Right renal cortex interstitium (tissue), 3 donors: ENCODE results near the gene PLEK. TPM values are rescaled to one million over a fixed set of nuclear protein-coding genes. Genes with fewer than 3 reads are reported as not detected.
A peak's percentile ranks its signal among the peaks of the same experiment; 100 is the strongest.
"Not testable (repeated sequence)": the region's sequence is repeated elsewhere in the genome, so short reads cannot be mapped to it uniquely, and the experiment has no call there.

Experiments used
- DNase-seq, 3 donors: peaks; one replicate each; pipeline ENCODE4 v3.0.0-alpha.2; 2013; ENCODE audit warnings: low read depth in 3 of 3, low spot score in 2 of 3
- polyA plus RNA-seq, 3 donors: library from polyadenylated mRNA; unstranded; fragments of 120-200 nt; gene quantifications; one replicate each; pipeline ENCODE4 v1.2.1, GENCODE V29; 2013; ENCODE audit not compliant: insufficient read length in 3 of 3

The PLEK gene
- polyA plus RNA-seq, 3 donors: 6.9 to 10.0 (median 7.4) TPM

DNA sequence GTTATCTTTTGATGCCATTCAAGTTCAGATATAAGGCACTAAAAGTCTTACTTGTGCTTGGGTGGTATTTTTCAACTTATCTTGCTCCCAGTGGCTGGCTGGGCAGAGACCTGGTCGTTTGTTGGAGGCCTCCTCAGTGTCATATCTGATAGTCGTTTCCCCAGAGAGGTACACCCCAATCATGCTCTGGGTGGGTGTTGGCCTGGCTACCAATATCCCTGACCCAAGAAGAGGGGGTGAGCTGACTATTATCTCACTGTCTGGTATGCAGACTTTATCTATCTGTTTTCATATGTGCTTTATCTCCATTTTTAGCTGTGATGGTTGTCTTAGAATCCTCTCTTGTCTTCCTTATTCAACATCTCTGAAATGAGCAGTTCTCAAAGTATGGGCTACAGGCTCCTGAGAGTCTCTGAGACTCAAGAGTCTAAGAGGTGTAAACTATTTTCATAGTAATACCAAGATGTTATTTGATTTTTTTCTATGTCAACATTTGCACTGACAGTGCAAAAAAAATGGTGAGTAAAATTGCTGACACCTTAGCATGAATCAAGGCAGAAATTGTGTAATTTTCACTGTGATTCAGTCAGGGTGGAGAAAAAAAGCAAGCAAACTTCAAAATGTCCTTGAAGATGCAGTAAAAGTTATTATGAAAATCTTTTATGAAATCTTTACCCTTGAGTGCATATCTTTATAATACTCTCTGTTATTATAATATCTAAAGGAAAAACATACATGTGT, 12.3 kb upstream of the PLEK start:
- no peak for DNase-seq

DNA sequence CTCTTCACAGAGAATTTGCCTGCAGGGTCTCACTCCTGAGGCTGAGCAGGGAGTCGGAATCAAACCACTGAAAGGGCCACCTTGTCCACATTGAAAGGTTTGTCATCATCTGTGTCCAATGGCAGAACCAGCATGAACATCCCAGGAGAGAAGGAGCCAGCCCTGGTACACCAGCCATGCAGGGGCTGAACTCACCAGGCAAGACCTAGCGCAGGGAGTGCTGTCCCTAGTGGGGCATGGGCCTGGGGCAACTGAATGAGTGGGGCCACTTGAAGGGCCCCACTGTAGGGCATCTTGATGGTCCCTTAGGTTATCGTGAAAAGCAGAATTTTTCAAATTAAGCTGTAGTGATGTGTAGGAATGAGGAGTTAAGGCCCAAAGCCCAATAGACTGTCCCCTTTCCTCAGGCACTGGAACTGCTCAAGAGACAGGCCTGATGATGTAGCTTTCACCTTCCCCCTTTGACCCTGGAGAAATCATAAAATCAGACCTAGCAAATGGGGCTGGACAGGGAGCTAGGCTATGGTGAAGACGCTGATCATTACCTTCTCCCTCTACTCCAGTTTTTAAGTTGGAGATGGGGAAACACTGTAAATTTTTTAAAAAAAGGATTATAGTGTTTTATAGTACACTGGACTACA, 8.4 kb upstream of the PLEK start:
- no peak for DNase-seq

DNA sequence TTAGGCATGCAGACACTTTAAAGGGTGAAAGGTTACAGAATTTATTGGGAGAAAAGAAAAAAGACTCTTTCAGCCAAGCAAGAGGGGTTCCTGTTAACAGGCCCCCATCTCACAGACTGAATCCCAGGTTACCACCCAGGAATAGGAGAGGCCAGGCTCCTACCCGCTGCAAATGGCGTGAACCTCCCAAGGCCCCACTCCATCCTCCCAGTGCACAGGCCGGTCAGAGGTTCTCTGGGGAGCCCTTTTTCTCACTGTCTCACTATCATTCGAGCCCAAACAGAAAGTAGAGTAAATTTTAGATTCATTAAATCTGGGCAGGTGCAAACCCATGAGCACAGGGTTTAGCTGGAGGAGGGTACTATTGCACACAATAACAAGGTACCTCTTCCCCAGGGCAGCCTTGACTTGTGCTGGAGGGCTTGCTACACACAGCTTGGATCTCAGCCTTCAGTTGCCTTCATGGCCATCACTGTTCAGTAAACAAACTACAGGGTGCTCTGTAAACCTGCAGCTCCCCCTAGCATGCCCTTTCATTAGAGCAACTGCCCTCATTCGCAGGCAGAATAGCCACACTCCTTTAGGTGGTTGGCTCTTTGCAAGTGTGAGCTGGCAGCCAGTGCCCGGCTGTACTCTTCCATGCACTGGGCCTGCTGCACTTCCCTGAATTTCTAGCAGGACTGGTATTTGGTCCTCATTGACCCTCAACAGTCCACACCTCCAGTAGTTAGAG, 7.3 kb upstream of the PLEK start:
- DNase-seq: no peak

DNA sequence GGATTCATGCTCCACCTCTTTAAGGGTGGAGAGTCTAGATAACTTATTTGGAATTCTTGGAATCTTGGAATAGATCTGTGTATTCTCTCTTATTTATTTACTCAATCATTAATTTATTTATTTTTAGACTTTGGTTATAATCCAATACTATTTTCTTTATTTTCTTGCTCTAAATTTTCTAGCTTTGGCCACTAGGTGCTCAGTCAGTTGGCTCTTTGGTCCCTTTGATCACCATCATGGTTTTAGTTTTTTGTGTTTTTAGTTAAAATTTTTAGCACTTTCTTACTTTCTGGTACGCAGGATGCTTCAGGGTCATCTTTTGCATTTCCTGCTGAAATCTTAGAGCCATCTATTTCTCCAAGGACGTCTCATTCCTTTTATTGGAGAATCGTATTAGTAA, 5.2 kb upstream of the PLEK start:
- DNase-seq: no peak

DNA sequence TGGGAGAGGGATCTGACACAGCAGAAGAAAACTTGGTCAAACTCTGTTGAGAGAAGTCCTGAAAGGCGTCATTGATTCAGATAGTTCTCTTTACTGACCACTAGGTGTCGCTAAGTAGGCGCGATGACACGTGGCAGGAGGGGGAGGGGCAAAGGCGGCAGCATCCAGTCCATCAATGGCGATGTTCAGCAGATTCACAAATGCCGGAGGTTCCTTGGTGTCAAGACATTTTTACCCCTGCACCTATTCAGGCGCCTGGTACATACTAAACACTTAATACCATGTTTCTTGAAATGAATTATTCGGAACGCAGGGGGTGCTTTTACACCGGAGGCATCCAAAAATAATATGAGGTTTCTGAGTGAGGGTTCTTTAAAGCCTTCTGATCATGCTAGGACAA, 3.0 kb upstream of the PLEK start:
- DNase-seq: peak in 2 of 3 donors; percentile 9 to 38

DNA sequence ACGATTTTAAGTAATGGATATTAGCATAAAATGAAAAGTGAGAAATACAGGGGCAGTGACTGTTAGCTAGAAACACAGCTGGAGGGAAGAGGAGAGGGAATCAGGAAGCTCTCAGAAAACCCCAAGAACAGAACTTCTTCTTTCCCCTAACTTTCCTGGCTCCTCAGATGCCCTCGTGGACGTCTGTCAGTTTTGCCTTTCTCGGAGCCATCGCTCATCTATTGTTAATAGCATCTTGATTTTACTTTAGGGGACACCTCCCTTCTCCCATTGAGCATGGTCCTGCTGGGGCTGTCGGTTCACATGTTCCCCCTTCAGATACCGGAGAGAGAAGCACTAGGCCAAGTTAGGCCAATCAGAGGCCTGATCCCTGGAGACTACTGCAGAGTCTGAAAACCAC, 2.3 kb upstream of the PLEK start:
- no peak for DNase-seq

DNA sequence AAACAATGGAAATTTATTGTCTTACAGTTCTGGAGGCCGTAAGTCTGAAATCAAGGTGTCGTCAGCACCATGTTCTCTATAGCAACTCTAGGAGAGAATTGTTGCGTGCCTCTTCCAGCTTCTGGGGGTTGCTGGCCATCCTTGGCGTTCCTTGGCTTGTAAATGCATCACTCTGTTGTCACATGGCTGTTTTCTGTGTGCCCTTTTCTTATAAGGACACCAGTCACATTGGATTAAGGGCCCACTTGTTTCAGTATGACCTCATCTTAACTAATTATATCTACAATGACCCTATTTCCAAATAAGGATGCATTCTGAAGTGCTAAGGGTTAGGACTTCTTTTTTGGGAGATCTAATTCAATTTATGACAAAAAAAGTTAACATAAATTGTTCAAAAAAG, 1.4 kb upstream of the PLEK start:
- no peak for DNase-seq

DNA sequence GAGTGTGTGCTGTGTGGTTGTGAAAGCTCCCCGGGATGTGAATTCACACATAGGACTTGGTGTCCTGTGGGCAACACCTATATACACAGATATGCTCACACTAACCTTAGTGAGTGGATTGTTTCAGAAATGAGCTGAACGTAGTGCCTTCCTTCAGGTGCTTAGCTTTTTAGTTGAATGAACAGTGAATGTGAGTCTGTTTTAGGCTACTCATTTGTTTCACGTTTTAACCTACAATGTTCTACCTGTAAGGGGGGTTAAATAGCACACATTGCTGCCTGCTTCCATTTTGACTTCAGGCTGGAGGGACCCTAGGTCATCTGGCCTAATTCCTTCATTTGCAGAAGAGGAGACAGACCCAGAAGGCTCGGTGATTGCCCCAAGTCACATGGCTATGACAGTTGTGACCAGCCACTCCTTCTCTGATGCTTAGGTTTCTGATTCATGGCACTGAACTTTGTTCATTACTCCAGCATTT, 1.0 kb downstream of the PLEK start:
- DNase-seq: no peak

DNA sequence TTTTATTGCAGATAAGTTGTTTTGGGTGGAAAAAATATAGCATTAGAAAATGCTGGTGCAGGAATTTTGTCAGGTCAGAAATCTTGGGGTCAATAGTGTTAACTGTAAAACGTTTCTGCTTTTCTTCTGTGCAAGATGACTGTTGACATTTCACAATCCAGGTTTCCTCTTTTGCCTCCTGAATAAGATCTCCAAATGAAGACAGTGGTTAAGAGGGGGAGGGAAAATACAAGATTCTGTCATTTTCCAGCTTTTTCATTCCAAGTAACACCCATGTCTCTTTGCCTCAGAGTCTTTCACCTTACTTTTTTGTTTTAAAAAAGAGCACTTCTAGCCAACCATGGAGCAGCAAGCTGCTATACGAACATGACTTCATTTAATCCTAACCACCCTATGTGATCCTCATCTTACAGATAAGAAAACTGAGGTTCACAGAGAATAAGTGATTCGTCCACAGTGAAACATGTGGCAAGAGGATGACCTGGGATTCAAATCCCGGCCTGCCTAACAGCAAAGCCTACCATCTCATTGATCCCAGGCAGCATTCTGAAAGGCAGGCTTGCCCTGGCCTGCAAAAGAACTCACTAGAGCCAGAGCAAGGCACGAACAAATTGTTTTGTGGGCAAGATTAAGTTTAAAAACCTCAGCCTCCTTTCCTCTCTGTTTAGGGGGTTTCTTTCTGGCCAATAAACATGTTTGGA, 3.0 kb downstream of the PLEK start:
- no peak for DNase-seq

DNA sequence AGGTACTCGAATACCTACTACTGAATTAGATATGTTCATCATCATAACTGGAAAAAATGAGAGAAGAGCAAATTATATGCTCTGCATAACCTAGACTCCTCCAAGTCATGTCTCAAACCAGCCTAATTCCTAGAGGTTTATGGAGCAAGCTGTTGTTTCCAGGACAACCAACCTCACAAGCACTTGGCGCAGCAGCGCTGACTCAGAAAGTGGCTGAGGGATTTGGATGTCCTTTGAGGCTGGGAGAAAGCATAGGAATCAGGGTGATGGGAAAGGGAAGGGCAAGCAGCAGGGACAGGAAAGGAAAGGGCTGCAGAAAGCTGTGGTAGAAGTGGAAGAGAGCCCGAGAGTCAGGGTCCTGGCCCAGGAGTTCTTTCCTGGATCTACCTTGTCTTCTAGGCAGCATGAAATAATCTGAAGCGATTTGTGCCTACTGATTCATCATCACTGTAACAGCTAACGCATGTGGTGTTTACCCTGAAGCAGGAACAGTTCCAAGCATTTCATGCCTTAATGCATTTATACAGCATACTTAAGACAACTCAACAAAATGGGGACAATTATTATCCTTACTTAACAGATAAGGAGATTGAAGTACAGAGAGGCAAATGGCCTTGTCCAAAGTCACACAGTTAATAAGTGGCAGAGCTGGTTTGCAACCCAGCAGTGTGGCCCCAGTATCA, 3.7 kb downstream of the PLEK start:
- peak in 2 of 3 donors; percentile 16 to 50 for DNase-seq

DNA sequence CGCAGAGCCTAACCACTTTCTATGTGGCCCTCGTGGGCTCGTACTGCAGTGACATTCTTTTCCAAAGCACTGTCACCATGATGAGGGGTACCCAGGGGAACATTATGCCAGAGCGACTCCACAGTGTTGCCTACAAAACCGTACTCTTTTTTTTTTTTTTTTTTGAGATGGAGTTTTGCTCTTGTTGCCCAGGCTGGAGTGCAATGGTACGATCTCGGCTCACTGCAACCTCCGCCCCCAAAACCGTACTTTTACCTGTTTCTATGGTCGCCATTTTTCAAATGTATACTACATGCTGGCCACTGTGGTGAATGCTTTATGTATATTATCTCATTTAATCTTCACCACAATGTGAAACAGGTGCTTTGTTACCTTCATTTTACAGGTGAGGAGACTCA, 4.3 kb downstream of the PLEK start:
- DNase-seq: no peak

DNA sequence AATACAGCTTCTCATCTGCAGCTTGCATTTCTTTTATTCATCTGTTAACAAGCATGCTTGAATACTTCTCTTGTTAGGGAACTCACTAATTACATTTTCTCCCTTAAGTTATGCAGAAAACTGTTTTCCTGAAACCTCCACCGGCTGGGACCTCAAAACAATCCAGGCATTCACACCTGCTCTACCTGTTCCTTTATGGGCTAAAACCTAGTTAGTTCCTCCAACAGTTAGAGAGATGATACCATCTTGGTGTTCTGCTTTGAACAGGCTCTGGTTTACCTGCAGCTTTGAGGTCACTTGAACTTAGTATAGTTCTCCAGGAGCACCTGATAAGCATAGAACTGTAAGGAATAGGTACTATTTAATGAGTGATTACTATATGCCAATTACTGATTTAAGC, 6.1 kb downstream of the PLEK start:
- no peak for DNase-seq

DNA sequence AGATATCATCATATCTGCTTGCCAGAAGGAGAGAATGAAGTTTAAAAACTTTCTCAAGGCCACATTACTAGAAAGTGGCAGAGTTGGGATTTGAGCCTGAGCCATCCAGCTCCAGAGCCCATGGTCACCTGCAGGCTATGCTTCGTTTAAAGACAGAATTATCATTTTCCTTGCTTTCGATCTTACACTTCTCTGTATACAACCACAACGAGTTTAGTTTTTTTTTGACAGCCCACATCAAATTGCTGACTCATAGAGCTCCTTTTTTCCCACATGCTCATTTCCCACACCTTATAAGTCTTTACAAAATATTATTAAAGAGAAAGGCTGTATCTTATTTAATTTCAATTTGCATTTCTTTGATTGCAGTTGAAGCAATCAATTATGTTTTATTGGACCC, 6.5 kb downstream of the PLEK start:
- no peak for DNase-seq

DNA sequence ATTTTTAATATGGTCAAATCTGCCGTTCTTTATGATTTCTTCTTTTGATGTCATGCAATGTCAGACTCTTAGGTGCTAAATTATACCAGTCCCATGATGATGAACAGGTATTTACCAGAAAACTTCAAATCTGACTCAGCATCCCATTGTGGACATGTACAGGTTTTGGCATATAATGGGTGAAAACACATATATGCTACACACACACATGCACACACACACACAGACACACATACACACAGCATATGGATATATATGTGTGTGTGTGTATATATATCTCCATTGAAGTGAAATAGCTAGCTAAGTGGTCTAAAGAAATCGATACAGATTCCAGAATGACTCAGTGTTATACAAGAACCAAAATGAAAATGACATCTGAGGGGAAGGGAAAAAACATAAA, 7.4 kb downstream of the PLEK start:
- DNase-seq: no peak

DNA sequence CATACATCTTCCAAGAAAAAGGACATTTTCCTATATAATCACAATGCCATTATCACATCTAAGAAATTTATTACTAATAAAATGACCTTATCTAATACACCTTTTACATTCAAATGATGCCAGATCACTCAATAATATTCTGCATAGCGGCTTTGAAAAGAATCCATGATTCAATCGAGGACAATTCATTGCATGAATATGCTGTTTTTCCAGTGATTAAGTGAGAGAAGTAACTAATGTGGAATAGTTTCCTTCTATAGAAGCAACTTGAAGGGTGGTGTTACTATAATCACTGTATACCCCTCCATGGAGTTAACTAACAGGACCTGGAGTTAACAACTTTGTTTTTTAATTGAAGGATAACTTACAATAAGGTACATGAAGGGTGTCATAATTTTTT, 9.1 kb downstream of the PLEK start:
- DNase-seq: no peak

DNA sequence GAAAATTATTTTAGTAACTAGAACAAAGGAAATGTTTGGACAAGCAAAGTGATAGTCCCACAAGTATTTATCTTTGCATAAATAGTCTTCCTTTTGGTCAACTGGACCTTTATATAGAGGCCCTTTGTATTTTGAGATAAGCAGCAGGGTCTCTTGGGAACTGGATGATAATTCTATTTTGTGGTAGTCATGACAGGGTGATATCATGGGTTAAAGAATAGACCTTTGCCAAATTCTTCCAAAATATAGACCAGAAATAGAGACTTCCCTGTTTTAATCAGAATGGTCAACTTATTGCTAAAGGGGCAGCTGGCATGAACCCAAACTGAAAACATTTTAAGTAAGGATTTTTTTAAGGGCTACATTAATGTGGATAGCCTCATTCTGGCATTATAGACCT, 10.5 kb downstream of the PLEK start:
- no peak for DNase-seq

DNA sequence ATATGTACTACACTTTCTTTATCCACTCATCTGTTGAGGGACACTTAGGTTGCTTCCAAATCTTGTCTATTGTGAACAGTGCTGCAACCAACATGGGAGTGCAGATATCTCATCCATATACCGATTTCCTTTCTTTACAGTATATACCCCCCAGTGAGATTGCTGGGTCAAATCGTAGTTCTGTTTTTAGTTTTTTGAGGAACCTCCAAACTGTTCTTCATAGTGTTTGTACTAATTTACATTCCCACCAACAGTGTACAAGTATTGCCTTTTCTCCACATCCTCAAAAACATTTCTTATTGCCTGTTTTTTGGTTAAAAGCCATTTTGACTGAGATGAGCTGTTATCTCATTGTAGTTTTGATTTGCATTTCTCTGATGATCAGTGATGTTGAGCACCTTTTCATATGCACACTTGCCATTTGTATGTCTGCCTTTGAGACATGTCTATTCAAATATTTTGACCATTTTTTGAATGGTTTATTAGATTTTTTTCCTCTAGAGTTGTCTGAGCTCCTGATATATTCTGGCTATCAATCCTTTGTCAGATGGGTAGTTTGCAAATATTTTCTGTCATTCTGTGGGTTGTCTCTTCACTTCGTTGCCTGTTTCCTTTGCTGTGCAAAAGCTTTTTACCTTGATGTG, 12.2 kb downstream of the PLEK start:
- no peak for DNase-seq

DNA sequence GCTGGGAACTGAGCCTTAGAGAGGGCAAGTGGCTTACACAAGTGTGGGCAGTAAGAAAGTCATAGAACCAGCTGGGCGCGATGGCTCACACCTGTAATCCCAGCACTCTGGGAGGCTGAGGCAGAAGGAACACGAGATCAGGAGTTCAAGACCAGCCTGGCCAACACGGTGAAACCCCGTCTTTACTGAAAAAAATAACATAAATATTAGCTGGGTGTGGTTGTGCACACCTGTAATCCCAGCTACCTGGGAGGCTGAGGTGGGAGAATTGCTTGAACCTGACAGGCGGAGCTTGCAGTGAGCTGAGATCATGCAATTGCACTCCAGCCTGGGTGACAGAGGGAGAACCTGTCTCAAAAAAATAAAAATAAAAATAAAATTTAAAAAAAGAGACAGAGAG, 13.7 kb downstream of the PLEK start:
- DNase-seq: not testable (repeated sequence)

DNA sequence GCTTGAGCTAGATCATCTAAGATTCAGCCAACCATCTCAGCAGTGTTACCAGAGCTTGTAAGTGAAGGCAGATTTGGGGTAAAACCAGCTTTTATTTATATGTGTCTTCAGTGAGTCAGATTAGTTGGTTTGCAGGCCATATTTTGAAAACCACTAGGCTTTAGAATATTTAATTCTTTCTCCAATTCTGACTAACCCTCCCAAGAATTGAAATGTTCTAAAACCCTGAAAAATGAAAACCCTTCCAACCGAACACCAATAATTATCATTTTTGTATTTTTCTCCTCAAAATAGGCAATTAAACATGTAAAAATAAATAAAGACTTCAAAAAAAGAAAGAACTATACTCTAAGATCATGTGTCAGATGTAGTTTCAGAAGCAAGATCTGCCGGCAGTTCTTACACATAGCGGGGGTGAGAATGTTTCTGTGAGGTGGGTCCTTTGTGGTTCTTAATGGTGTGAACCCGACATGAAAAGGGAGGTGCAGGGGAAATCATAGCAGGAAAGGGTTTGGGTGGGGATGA, 14.2 kb downstream of the PLEK start:
- DNase-seq: no peak

DNA sequence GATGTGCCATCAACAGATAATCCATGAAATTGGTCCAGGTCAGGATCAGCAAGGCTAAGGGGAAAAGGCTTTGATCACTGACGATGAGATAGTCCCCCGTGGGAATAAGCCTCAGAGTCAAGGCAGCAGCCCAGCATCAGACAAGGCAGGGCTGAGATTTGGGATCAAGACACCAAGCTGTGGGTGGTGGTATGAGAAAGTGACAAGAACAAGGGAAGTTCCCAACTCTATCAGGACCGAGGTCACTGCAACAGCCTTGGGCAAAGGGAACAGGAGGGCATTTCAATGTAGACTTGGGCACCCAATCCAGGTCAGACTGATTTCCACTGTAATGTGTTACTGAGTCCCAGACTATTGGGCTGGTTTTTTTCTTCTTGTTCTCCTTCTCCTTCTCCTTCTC, 18.7 kb downstream of the PLEK start:
- no peak for DNase-seq
